Umbilical cord (tissue), 2 donors: ENCODE data around the gene MTAP. TPM values are rescaled to one million over a fixed set of nuclear protein-coding genes. Genes with fewer than 3 reads are reported as not detected.

Experiments used
- DNase-seq: peaks from one replicate; pipeline ENCODE4 v3.0.0-alpha.2; 2015; ENCODE audit warnings: low spot score
- total RNA-seq: library from RNA; depleted of rRNA; stranded (reverse); fragments of >200 nt; gene quantifications from one replicate; pipeline ENCODE4 v1.2.3, GENCODE V29; 2014; ENCODE audit warnings: low replicate concordance; ENCODE audit not compliant: insufficient read depth

Gene MTAP
- total RNA-seq, 1 donor from 2014 or later = 60.7 TPM

GRCh38 chr9:21969011-21969940, 166.8 kb downstream of the MTAP start:
- no peak for DNase-seq

GRCh38 chr9:21969951-21970799, 167.7 kb downstream of the MTAP start:
- DNase-seq = no peak

- DNase-seq = no peak
These were observed 168.6 kb downstream of the MTAP start for GRCh38 chr9:21970800-21971640.

- DNase-seq = no peak
These were observed 169.9 kb downstream of the MTAP start for GRCh38 chr9:21972361-21972760.

DNA sequence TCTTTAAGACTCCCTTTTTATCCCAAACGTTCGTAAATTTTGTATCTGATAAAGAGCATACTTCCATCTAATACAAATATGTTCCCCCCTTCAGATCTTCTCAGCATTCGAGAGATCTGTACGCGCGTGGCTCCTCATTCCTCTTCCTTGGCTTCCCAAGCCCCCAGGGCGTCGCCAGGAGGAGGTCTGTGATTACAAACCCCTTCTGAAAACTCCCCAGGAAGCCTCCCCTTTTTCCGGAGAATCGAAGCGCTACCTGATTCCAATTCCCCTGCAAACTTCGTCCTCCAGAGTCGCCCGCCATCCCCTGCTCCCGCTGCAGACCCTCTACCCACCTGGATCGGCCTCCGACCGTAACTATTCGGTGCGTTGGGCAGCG, 171.9 kb downstream of the MTAP start:
- no peak for DNase-seq

GRCh38 chr9:21974722-21975409, 172.4 kb downstream of the MTAP start:
- no peak for DNase-seq

DNA sequence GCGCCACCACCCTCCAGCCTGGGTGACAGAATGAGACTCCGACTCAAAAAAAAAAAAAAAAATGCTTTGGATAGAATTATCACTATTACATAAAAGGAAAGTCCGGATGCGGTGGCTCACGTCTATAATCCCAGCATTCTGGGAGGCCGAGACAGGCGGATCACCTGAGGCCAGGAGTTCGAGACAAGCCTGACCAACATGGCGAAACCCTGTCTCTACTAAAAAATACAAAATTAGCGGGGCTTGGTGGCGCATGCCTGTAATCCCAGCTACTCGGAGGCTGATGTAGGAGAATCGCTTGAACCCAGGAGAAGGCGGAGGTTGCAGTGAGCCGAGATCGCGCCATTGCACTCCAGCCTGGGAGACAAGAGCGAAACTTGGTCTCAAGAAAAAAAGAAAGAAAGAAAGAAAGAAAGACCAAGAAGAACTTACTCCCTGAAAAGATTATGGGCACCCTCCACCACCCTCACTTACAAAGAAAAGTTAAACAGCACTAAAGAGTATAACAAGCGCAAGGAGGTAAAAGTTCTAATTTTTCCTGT, 174.0 kb downstream of the MTAP start:
- no peak for DNase-seq

DNA sequence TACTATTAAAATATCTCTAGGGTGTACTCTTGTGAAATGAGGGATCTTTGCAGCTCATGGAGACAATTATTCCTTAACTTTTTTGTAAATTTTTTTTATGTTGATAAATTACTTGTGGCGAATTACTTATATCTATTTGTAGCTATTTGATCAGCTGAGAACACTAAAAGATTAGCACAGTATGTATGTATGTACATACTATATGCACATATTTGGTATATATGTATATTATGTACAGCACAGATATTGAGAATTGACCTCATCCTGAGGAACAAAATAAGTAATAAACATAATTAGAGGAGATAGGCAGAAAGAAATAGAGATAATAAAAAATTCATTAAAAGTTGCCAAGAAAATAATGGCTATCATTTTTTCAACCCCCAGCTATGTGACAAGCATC, 180.0 kb downstream of the MTAP start:
- DNase-seq = no peak

DNA sequence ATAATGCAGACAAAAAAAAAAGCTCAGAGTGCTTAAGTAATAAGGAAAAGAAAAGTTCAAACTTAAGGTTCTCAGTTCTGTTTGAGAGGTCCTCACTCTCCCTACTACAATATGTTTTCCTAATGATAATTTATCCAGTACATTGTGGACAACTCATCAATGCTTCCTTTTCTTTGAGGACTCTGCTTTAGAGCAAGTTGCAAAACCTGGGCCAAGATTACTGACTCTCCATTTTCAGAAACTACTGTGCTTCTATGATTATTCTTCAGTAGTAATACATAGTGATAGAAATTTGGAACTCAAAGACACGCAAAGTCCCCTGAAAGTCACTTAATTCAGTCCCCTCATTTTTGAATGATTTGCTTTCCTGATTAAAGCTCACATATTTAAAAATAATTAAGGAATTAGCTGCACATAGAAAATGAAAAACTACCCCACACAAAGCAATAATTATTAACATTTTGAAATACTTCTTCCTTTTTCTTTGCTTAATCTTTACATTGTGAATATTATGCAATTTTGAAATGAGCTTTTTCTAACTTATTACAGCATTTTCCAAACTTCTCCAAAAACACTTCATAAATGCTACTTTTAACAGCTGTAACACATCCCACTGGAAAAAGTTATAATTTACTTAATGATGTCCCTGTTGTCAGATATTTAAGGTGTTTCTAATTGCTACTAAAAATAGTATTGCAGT, 180.6 kb downstream of the MTAP start:
- no peak for DNase-seq

DNA sequence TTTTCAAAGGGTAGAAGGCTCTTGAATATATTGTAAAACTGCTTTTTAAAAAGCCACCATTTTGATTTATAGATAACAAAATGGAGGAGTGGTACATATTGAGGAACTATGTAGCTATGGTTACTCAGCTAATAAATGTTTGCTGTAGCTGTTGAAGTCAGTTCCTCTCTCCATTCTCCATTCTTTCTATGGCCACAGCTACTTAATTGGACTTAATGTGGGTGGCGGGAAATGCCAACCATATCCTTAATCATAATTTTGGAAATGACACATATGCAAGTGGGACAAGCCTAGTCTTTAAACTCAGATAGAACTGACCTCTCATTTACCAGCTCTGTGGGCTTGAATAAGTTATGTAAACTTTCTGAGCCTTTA, 181.1 kb downstream of the MTAP start:
- DNase-seq = no peak

GRCh38 chr9:21984101-21984500, 181.7 kb downstream of the MTAP start:
- DNase-seq = no peak

DNA sequence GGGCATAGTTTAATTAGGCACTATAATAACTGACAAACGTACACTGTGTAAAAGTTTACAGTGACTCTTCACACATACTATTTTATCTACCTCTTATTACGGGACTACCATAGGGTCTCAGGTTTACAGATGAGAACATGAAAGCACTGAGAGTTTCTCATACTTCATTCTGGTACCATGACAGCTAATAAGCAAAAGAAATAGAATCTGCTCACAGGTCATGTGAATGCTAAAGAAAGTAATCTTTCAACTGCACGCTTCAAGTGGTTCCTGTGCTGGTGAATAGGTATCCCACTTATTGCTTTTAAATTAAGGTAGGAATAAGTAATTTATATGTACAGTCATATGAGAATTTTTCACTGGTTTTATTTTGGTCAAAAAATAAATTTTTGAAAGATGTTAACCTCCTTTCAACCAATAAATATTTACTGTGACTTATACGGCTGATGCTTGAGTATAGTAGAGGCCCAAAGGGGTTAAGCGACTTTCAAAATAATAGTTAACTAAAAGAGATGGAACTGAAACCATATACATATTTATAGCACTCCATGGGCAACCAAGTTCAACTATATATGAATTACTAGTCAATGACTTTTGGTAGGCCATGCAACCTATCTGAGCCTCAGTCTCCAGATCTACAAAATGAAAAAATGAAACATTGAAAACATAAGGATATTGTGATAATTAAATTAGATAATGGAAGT, 183.7 kb downstream of the MTAP start:
- DNase-seq = no peak

Other genes starting within 250 kb of the MTAP start
- gene CDKN2A, start 191.8 kb downstream of the MTAP start, total RNA-seq = 0.96 TPM
- 19.5 TPM for gene CDKN2B-AS1, start 192.2 kb downstream of the MTAP start, total RNA-seq
- gene CDKN2B, start 206.7 kb downstream of the MTAP start, total RNA-seq = 38.5 TPM